HEK293 (cell line): ENCODE data around the gene SPIC.

ENCODE experiments used
- CTCF ChIA-PET: fragments of 350-600 bp; formaldehyde crosslinking; extraction: SDS; loops from one replicate; lab custom pipeline; 2021; ENCODE audit warnings: antibody characterized with exemption; lab: Yijun Ruan, JAX
- POLR2A ChIA-PET: fragments of 300-600 bp; formaldehyde crosslinking; extraction: SDS; loops from one replicate; lab custom pipeline; 2020; ENCODE audit warnings: antibody characterized with exemption, inconsistent platforms; lab: Yijun Ruan, JAX
- H3K27ac ChIP-seq: fragments of 200-500 bp; sonication (Bioruptor generic); 2 replicates; pipeline ENCODE4 v1.5.1; 2014; ENCODE audit warnings: low read depth, low read length, control low read depth, inconsistent platforms; ENCODE audit errors: extremely low read depth
- H3K36me3 ChIP-seq, 2 experiments: fragments of 200-500 bp in 1 of 2; sonication (Bioruptor generic) in 1 of 2; 1 replicate in 1 of 2; 2 replicates in 1 of 2; pipeline ENCODE4 v1.5.1; 2014 to 2017; ENCODE audit warnings: inconsistent platforms in 2 of 2, low read length in 2 of 2; ENCODE audit not compliant: control insufficient read depth in 2 of 2, insufficient read depth in 1 of 2
- H3K4me1 ChIP-seq: fragments of 200-500 bp; sonication (Bioruptor generic); 2 replicates; pipeline ENCODE4 v1.5.1; 2014; ENCODE audit warnings: mild to moderate bottlenecking, low read length, inconsistent platforms; ENCODE audit not compliant: control insufficient read depth, insufficient read depth
- H3K4me3 ChIP-seq: 2 replicates; pipeline ENCODE4 v1.5.1; 2011; ENCODE audit warnings: low read depth, mild to moderate bottlenecking, control low read depth, low read length, moderate library complexity
- H3K9me3 ChIP-seq: fragments of 200-500 bp; sonication (Bioruptor generic); 2 replicates; pipeline ENCODE4 v1.5.1; 2014; ENCODE audit warnings: low read depth, low read length, inconsistent platforms; ENCODE audit not compliant: control insufficient read depth, insufficient read depth
- CTCF ChIP-seq: fragments of 450-650 bp; formaldehyde crosslinking; IDR thresholded peaks from 2 replicates; pipeline ENCODE4 v1.5.1; 2016; ENCODE audit warnings: missing biosample characterization, missing genetic modification characterization
- FEZF1 ChIP-seq: fragments of 450-650 bp; formaldehyde crosslinking; IDR thresholded peaks from 2 replicates; pipeline ENCODE4 v1.5.1; 2016; ENCODE audit warnings: missing biosample characterization, missing genetic modification characterization
- KLF8 ChIP-seq: fragments of 450-650 bp; formaldehyde crosslinking; IDR thresholded peaks from 2 replicates; pipeline ENCODE4 v1.5.1; 2016; ENCODE audit warnings: missing biosample characterization, missing genetic modification characterization
- OSR2 ChIP-seq: fragments of 450-650 bp; formaldehyde crosslinking; IDR thresholded peaks from 2 replicates; pipeline ENCODE4 v1.5.1; 2016; ENCODE audit warnings: missing biosample characterization, missing genetic modification characterization
- OVOL3 ChIP-seq: fragments of 450-650 bp; formaldehyde crosslinking; IDR thresholded peaks from 2 replicates; pipeline ENCODE4 v1.5.1; 2016; ENCODE audit warnings: missing biosample characterization, missing genetic modification characterization
- PRDM4 ChIP-seq: fragments of 450-650 bp; formaldehyde crosslinking; IDR thresholded peaks from 2 replicates; pipeline ENCODE4 v1.5.1; 2017; ENCODE audit warnings: missing biosample characterization, missing genetic modification characterization
- SCRT1 ChIP-seq: fragments of 450-650 bp; formaldehyde crosslinking; IDR thresholded peaks from 2 replicates; pipeline ENCODE4 v1.5.1; 2016; ENCODE audit warnings: missing biosample characterization, missing genetic modification characterization, borderline replicate concordance
- ZBTB17 ChIP-seq: fragments of 450-650 bp; formaldehyde crosslinking; IDR thresholded peaks from 2 replicates; pipeline ENCODE4 v1.5.1; 2016; ENCODE audit warnings: missing biosample characterization, missing genetic modification characterization
- ZBTB44 ChIP-seq: fragments of 450-650 bp; IDR thresholded peaks from 2 replicates; pipeline ENCODE4 v1.5.1; 2018; ENCODE audit warnings: missing biosample characterization, mild to moderate bottlenecking, missing genetic modification characterization
- ZFP69B ChIP-seq: fragments of 450-650 bp; formaldehyde crosslinking; IDR thresholded peaks from 2 replicates; pipeline ENCODE4 v1.5.1; 2016; ENCODE audit warnings: missing biosample characterization, missing genetic modification characterization
- ZNF133 ChIP-seq: fragments of 450-650 bp; formaldehyde crosslinking; IDR thresholded peaks from 2 replicates; pipeline ENCODE4 v1.5.1; 2016; ENCODE audit warnings: missing biosample characterization, missing genetic modification characterization
- ZNF140 ChIP-seq: fragments of 450-650 bp; formaldehyde crosslinking; IDR thresholded peaks from 2 replicates; pipeline ENCODE4 v1.5.1; 2016; ENCODE audit warnings: missing biosample characterization, missing genetic modification characterization
- ZNF18 ChIP-seq: fragments of 450-650 bp; formaldehyde crosslinking; IDR thresholded peaks from 2 replicates; pipeline ENCODE4 v1.5.1; 2016; ENCODE audit warnings: missing biosample characterization, missing genetic modification characterization
- ZNF223 ChIP-seq: fragments of 450-650 bp; formaldehyde crosslinking; IDR thresholded peaks from 2 replicates; pipeline ENCODE4 v1.5.1; 2016; ENCODE audit warnings: missing biosample characterization, missing genetic modification characterization
- ZNF23 ChIP-seq: fragments of 450-650 bp; formaldehyde crosslinking; IDR thresholded peaks from 2 replicates; pipeline ENCODE4 v1.5.1; 2016; ENCODE audit warnings: missing biosample characterization, missing genetic modification characterization, borderline replicate concordance
- ZNF274 ChIP-seq, 2 experiments: fragments of 200-500 bp in 1 of 2; fragments of 450-650 bp in 1 of 2; sonication (Bioruptor generic) in 1 of 2; formaldehyde crosslinking in 1 of 2; IDR thresholded peaks; 2 replicates each; pipeline versions ENCODE4 v1.5.1 to v1.6.1; 2014 to 2016; ENCODE audit warnings: borderline replicate concordance in 1 of 2, inconsistent platforms in 1 of 2, low read length in 1 of 2, missing biosample characterization in 1 of 2, missing genetic modification characterization in 1 of 2
- ZNF404 ChIP-seq: fragments of 450-650 bp; formaldehyde crosslinking; IDR thresholded peaks from 2 replicates; pipeline ENCODE4 v1.5.1; 2017; ENCODE audit warnings: missing biosample characterization, missing genetic modification characterization
- ZNF426 ChIP-seq: fragments of 450-650 bp; formaldehyde crosslinking; IDR thresholded peaks from 2 replicates; pipeline ENCODE4 v1.5.1; 2017; ENCODE audit warnings: missing biosample characterization, missing genetic modification characterization, mild to moderate bottlenecking, inconsistent platforms, moderate library complexity
- ZNF544 ChIP-seq: fragments of 450-650 bp; formaldehyde crosslinking; IDR thresholded peaks from 2 replicates; pipeline ENCODE4 v1.5.0; 2017; ENCODE audit warnings: missing biosample characterization, missing genetic modification characterization
- ZNF580 ChIP-seq: fragments of 450-650 bp; formaldehyde crosslinking; IDR thresholded peaks from 2 replicates; pipeline ENCODE4 v1.5.1; 2016; ENCODE audit warnings: missing biosample characterization, missing genetic modification characterization
- ZNF692 ChIP-seq: fragments of 450-650 bp; formaldehyde crosslinking; IDR thresholded peaks from 2 replicates; pipeline ENCODE4 v1.5.1; 2016; ENCODE audit warnings: missing biosample characterization, missing genetic modification characterization
- ZNF701 ChIP-seq: fragments of 450-650 bp; formaldehyde crosslinking; IDR thresholded peaks from 2 replicates; pipeline ENCODE4 v1.5.1; 2016; ENCODE audit warnings: missing biosample characterization, missing genetic modification characterization
- ZNF776 ChIP-seq: fragments of 450-650 bp; formaldehyde crosslinking; IDR thresholded peaks from 2 replicates; pipeline ENCODE4 v1.5.0; 2017; ENCODE audit warnings: missing biosample characterization, missing genetic modification characterization, borderline replicate concordance
- ZNF837 ChIP-seq: fragments of 450-650 bp; formaldehyde crosslinking; IDR thresholded peaks from 2 replicates; pipeline ENCODE4 v1.5.1; 2016; ENCODE audit warnings: missing biosample characterization, missing genetic modification characterization
- ZNF843 ChIP-seq: fragments of 450-650 bp; formaldehyde crosslinking; IDR thresholded peaks from 2 replicates; pipeline ENCODE4 v1.5.1; 2016; ENCODE audit warnings: missing biosample characterization, missing genetic modification characterization
- ZSCAN5A ChIP-seq: fragments of 450-650 bp; formaldehyde crosslinking; IDR thresholded peaks from 2 replicates; pipeline ENCODE4 v1.5.1; 2016; ENCODE audit warnings: missing biosample characterization, missing genetic modification characterization
- ZXDB ChIP-seq: fragments of 450-650 bp; formaldehyde crosslinking; IDR thresholded peaks from 2 replicates; pipeline ENCODE4 v1.5.1; 2016; ENCODE audit warnings: missing biosample characterization, missing genetic modification characterization

SPIC gene

GRCh38 chr12:101536069-101536674 is 61.0 kb downstream of the SPIC start:
- ChIA-PET CTCF (interaction anchor here (0.6 kb wide), 1 partner anchor 13 kb away, joined by 3 read pairs; no protein-coding TSS in a partner anchor), POLR2A (no interaction called here)
- H3K9me3 ChIP-seq, result no peaks in the 10 kb centered on the region
- no peaks in the 10 kb centered on the region for H3K4me1 ChIP-seq
- H3K4me3 ChIP-seq, result no peak overlapping the region
- H3K27ac ChIP-seq, result no peak overlapping the region
- no peaks in the 10 kb centered on the region for H3K36me3 ChIP-seq
- TF ChIP-seq KLF8, result no peak
- no peak for TF ChIP-seq ZNF426 (tag by site-specific recombination)
- TF ChIP-seq ZNF580 (tag by site-specific recombination), result peak; percentile 62; the same call in 1 of the 2 replicates
- no peak for TF ChIP-seq CTCF (tag by site-specific recombination)
- no peak for TF ChIP-seq ZNF701 (tag by site-specific recombination)
- TF ChIP-seq ZNF843 (tag by site-specific recombination), result peak; percentile 91
- TF ChIP-seq ZNF140, result no peak
- TF ChIP-seq ZNF544 (tag by site-specific recombination), result no peak
- no peak for TF ChIP-seq SCRT1 (tag by site-specific recombination)
- TF ChIP-seq ZNF274 (IDR thresholded peaks at IDR 0.05; ENCODE audit: low read length), result no peak
- no peak for TF ChIP-seq ZNF274 (tag by site-specific recombination; IDR thresholded peaks at IDR 0.05; ENCODE audit: borderline replicate concordance)
- no peak for TF ChIP-seq ZSCAN5A
- TF ChIP-seq ZNF18, result peak; percentile 48; the same call in 1 of the 2 replicates
- TF ChIP-seq ZNF133 (tag by site-specific recombination), result no peak
- TF ChIP-seq ZNF776 (tag by site-specific recombination), result no peak
- no peak for TF ChIP-seq ZFP69B (tag by site-specific recombination)
- TF ChIP-seq PRDM4 (tag by site-specific recombination), result peak; percentile 73; the same call in 1 of the 2 replicates
- TF ChIP-seq ZNF23 (tag by site-specific recombination), result no peak
- TF ChIP-seq ZXDB (tag by site-specific recombination), result 0 out of 2 replicates have a peak, but pooled peaks have one; percentile 16
- TF ChIP-seq OVOL3 (tag by site-specific recombination), result 0 out of 2 replicates have a peak, but pooled peaks have one; percentile 50
- peak; percentile 36; the same call in 1 of the 2 replicates for TF ChIP-seq FEZF1
- no peak for TF ChIP-seq ZNF223 (tag by site-specific recombination)
- no peak for TF ChIP-seq ZNF404 (tag by site-specific recombination)
- TF ChIP-seq ZBTB44 (tag by site-specific recombination), result peak; percentile 58
- no peak for TF ChIP-seq ZBTB17
- TF ChIP-seq OSR2 (tag by site-specific recombination), result peak; percentile 82
- no peak for TF ChIP-seq ZNF837 (tag by site-specific recombination)
- TF ChIP-seq ZNF692, result no peak
